HG03378 (cell line): ENCODE measurements around the gene PRX.
"Not testable (repeated sequence)": the region's sequence is repeated elsewhere in the genome, so short reads cannot be mapped to it uniquely, and the experiment has no call there.

Experiments
- ATAC-seq: cut with Tn5 transposase; IDR thresholded peaks from one replicate; pipeline ENCODE4 v1.9.1; 2021; ENCODE audit warnings: mild to moderate bottlenecking, moderate library complexity; ENCODE audit not compliant: unreplicated experiment

Gene PRX

GRCh38 chr19:40393894-40394815 is 19.0 kb downstream of the PRX start:
- ATAC-seq, result no peak

- no peak for ATAC-seq
Observed at GRCh38 chr19:40392894-40393517, 20.2 kb downstream of the PRX start.

GRCh38 chr19:40392123-40392522 is 21.1 kb downstream of the PRX start:
- ATAC-seq, result no peak

GRCh38 chr19:40390084-40390742 is 23.0 kb downstream of the PRX start, which contains the start of gene HIPK4:
HIPK4 (minus strand) TSS chr19:40390181; CDS start chr19:40389902, 279 bp downstream.
- ATAC-seq, result no peak

GRCh38 chr19:40389404-40390083 is 23.6 kb downstream of the PRX start:
- no peak for ATAC-seq

GRCh38 chr19:40388481-40388880 is 24.7 kb downstream of the PRX start:
- ATAC-seq, result no peak

- no peak for ATAC-seq
Observed at GRCh38 chr19:40387155-40387554, 26.0 kb downstream of the PRX start.

- ATAC-seq, result no peak
Observed at GRCh38 chr19:40383668-40384248, 29.4 kb downstream of the PRX start.

- ATAC-seq, result no peak
Observed at GRCh38 chr19:40381321-40381720, 31.9 kb downstream of the PRX start.

- ATAC-seq, result no peak
Observed at GRCh38 chr19:40380199-40381037, 32.8 kb downstream of the PRX start.

GRCh38 chr19:40379446-40380198 is 33.6 kb downstream of the PRX start:
- no peak for ATAC-seq

GRCh38 chr19:40378509-40378908 is 34.7 kb downstream of the PRX start:
- no peak for ATAC-seq

- no peak for ATAC-seq
Observed at GRCh38 chr19:40377876-40378385, 35.2 kb downstream of the PRX start.

GRCh38 chr19:40376286-40376862 is 36.8 kb downstream of the PRX start:
- ATAC-seq, result no peak

- ATAC-seq, result no peak
Observed at GRCh38 chr19:40374084-40374483, 39.1 kb downstream of the PRX start.

- no peak for ATAC-seq
Observed at GRCh38 chr19:40371802-40372122, 41.4 kb downstream of the PRX start.

- no peak for ATAC-seq
Observed at GRCh38 chr19:40370997-40371801, 42.0 kb downstream of the PRX start.

GRCh38 chr19:40370253-40370652 is 42.9 kb downstream of the PRX start:
- ATAC-seq, result not testable (repeated sequence)
